HL-60 (cell line): ENCODE data around the gene HELZ.

ENCODE experiments used
- GABPA ChIP-seq: IDR thresholded peaks from 2 replicates; pipeline ENCODE4 v1.6.1; 2012; ENCODE audit warnings: low read depth
- POLR2AphosphoS5 ChIP-seq: IDR thresholded peaks from 2 replicates; pipeline ENCODE4 v1.6.1; 2012; ENCODE audit warnings: low read depth
- TF ChIP-seq, protein P1 (sequence below): IDR thresholded peaks from one replicate; pipeline ENCODE4 v1.5.1; 2011; ENCODE audit warnings: low read length, control low read depth, inconsistent platforms; ENCODE audit not compliant: insufficient read depth

GRCh38 chr17:67285360-67285759 lies 40.4 kb upstream of the HELZ start:
- TF ChIP-seq, protein P1, sequence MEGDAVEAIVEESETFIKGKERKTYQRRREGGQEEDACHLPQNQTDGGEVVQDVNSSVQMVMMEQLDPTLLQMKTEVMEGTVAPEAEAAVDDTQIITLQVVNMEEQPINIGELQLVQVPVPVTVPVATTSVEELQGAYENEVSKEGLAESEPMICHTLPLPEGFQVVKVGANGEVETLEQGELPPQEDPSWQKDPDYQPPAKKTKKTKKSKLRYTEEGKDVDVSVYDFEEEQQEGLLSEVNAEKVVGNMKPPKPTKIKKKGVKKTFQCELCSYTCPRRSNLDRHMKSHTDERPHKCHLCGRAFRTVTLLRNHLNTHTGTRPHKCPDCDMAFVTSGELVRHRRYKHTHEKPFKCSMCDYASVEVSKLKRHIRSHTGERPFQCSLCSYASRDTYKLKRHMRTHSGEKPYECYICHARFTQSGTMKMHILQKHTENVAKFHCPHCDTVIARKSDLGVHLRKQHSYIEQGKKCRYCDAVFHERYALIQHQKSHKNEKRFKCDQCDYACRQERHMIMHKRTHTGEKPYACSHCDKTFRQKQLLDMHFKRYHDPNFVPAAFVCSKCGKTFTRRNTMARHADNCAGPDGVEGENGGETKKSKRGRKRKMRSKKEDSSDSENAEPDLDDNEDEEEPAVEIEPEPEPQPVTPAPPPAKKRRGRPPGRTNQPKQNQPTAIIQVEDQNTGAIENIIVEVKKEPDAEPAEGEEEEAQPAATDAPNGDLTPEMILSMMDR, result no peak
- TF ChIP-seq POLR2AphosphoS5, result no peak
- no peak for TF ChIP-seq GABPA
